ENCODE measurements around the gene PIK3R1. TPM values are rescaled to one million over a fixed set of nuclear protein-coding genes. Genes with fewer than 3 reads are reported as not detected.

The PIK3R1 gene
- total RNA-seq, 1 experiment from 2014 or later: 11.3 TPM

DNA sequence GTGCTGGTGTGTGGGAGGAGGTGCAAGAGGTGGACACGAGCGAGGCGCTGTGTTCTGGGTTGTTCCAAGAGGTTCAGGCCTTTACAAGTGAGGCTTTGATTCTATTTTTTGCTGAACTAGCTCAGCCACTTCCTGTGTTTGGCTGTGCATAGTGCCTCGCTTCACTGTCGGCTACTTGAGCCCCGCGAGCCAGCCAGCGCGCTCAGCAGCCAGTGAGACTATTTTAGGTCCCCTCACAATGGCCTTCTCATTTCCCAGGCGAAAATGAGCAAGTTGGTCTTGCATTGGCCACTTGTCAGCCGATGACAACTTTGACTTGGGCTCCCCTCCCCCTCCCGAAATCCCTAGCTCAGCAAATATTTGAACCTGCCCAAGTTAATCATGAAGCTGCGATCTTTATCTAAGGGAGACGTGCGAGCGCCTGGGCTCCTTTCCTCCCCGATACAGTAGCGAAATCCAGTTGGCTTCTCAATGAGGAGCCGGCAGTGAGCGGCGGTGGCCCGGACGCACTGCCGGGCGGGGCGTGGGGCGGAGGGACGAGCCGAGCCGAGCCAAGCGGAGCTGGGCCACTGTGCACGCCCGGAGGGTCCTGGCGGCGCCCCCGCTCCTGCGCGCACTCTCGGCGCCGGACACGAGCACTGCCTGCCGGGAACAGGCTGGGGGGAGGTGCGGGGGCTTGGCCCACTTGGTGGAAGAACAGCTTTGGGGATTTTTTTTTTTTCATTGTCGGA lies 72.6 kb downstream of the PIK3R1 start:
- peak overlapping the region; percentile 70 for H3K4me2 ChIP-seq (ENCODE audit: insufficient read depth, insufficient read length, low read length)
- WGBS (ENCODE audit: extremely low coverage, insufficient read length, low lambda C conversion rate): no CpG with 5 or more reads among the region's 45 CpGs
- H2BK12ac ChIP-seq (ENCODE audit: insufficient read length, low read depth, low read length): no peak overlapping the region
- no peak overlapping the region for H2BK15ac ChIP-seq (ENCODE audit: low read depth, low read length)
- H3K56ac ChIP-seq (ENCODE audit: insufficient read length, low read depth, low read length): no peak overlapping the region
- peak overlapping the region; percentile 56 for H3K9ac ChIP-seq (ENCODE audit: extremely low read depth, insufficient read length, low read length)
- H3K14ac ChIP-seq (ENCODE audit: insufficient read depth, low read length): no peak overlapping the region
- H2BK20ac ChIP-seq (ENCODE audit: low read depth, low read length, poor library complexity, severe bottlenecking): no peak overlapping the region
- H4K5ac ChIP-seq (ENCODE audit: insufficient read length, low read depth, low read length): no peak overlapping the region
- H3K18ac ChIP-seq (ENCODE audit: insufficient read length, low read depth, low read length): no peak overlapping the region
- H3K4me1 ChIP-seq (ENCODE audit: insufficient read depth, low read length): no peaks in the 10 kb centered on the region
- H3T11ph ChIP-seq (ENCODE audit: low read length): no peak overlapping the region
- Mint-ChIP-seq H3K36me3 (ENCODE audit: insufficient read depth in 1 of 3, low read depth in 3 of 3) (no peaks in the 10 kb centered on the region; a peak in 1 of 7 replicates), H3K9me3 (no peaks in the 10 kb centered on the region), H3K4me3 (peak overlapping the region; percentile 76 to 86), H3K27me3 (ENCODE audit: low read depth) (no peaks in the 10 kb centered on the region), H3K27ac (peak overlapping the region in 1 of 3 experiments; percentile 90; a peak in 1 of 7 replicates), H3K4me1 (peaks cover 46 to 57% of the 10 kb centered on the region in 2 experiments)
- H2BK120ac ChIP-seq (ENCODE audit: low read depth, low read length, poor library complexity, severe bottlenecking): no peak overlapping the region
- H3K23ac ChIP-seq (ENCODE audit: insufficient read length, low read depth, low read length): no peak overlapping the region
- no peaks in the 10 kb centered on the region for H3K79me1 ChIP-seq (ENCODE audit: insufficient read depth, low read depth, low read length, poor library complexity, severe bottlenecking)
- H3K27me3 ChIP-seq (ENCODE audit: insufficient read depth, low read length): no peaks in the 10 kb centered on the region
- H3K4ac ChIP-seq (ENCODE audit: low read depth, low read length): no peak overlapping the region
- no peak overlapping the region for H2AFZ ChIP-seq (ENCODE audit: low read length)
- H3K79me2 ChIP-seq (ENCODE audit: insufficient read depth, low read length): no peaks in the 10 kb centered on the region
- DNase-seq: peak; percentile 57
- no peak overlapping the region for H4K91ac ChIP-seq (ENCODE audit: insufficient read length, low read depth, low read length)
- no peak overlapping the region for H2AK5ac ChIP-seq (ENCODE audit: insufficient read length, low read length)
- H3K27ac ChIP-seq (ENCODE audit: insufficient read length, low read depth, low read length): no peak overlapping the region
- H4K20me1 ChIP-seq (ENCODE audit: control insufficient read depth, insufficient read depth, insufficient read length): no peaks in the 10 kb centered on the region
- H3K23me2 ChIP-seq (ENCODE audit: insufficient read length, low read depth, low read length, poor library complexity, severe bottlenecking): peaks cover 12% of the 10 kb centered on the region
- TF ChIP-seq, protein P1, sequence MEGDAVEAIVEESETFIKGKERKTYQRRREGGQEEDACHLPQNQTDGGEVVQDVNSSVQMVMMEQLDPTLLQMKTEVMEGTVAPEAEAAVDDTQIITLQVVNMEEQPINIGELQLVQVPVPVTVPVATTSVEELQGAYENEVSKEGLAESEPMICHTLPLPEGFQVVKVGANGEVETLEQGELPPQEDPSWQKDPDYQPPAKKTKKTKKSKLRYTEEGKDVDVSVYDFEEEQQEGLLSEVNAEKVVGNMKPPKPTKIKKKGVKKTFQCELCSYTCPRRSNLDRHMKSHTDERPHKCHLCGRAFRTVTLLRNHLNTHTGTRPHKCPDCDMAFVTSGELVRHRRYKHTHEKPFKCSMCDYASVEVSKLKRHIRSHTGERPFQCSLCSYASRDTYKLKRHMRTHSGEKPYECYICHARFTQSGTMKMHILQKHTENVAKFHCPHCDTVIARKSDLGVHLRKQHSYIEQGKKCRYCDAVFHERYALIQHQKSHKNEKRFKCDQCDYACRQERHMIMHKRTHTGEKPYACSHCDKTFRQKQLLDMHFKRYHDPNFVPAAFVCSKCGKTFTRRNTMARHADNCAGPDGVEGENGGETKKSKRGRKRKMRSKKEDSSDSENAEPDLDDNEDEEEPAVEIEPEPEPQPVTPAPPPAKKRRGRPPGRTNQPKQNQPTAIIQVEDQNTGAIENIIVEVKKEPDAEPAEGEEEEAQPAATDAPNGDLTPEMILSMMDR (conservative IDR thresholded peaks at IDR 0.05): no peak
- no peak overlapping the region for H2BK5ac ChIP-seq (ENCODE audit: insufficient read length, low read length)
- no peaks in the 10 kb centered on the region for H3K9me3 ChIP-seq (ENCODE audit: control insufficient read depth, low read depth, low read length)
- no peak overlapping the region for H4K8ac ChIP-seq (replicated peaks; ENCODE audit: insufficient read length, low read depth, low read length)

Measured in H9 (cell line).